ENCODE results near the gene KIAA0586.

The KIAA0586 gene

GRCh38 chr14:58427281-58428117 lies at the start of gene KIAA0586, which contains the start of gene TIMM9:
Gene KIAA0586, plus strand, starts transcription at chr14:58427719. Its CDS starts 546 bp downstream, at chr14:58428265.
Gene TIMM9, minus strand, starts transcription at chr14:58427531. Its CDS starts 15,586 bp downstream, at chr14:58411945.
- peak; percentile 98 for DNase-seq (ENCODE audit: low read depth)
- TF ChIP-seq MYC (IDR thresholded peaks at IDR 0.05; ENCODE audit: low read depth, low read length) (0 out of 2 replicates have a peak, but pooled peaks have one; percentile 35), CTCF (IDR thresholded peaks at IDR 0.05; ENCODE audit: low read depth, low read length) (no peak), POLR2A (IDR thresholded peaks at IDR 0.05; ENCODE audit: extremely low read depth, insufficient read length) (peak; percentile 83)
- H3K4me3 ChIP-seq (ENCODE audit: low read depth, low read length): peak within 1 kb of the TSS; percentile 99

GRCh38 chr14:58390830-58391229 lies 36.7 kb upstream of the KIAA0586 start:
- H3K4me3 ChIP-seq (ENCODE audit: low read depth, low read length): no peak overlapping the region
- TF ChIP-seq MYC (IDR thresholded peaks at IDR 0.05; ENCODE audit: low read depth, low read length) (no peak), CTCF (IDR thresholded peaks at IDR 0.05; ENCODE audit: low read depth, low read length) (no peak), MAX (IDR thresholded peaks at IDR 0.05; ENCODE audit: low read depth, low read length) (no peak), POLR2A (IDR thresholded peaks at IDR 0.05; ENCODE audit: extremely low read depth, insufficient read length) (no peak)
- DNase-seq (ENCODE audit: low read depth): no peak

- DNase-seq (ENCODE audit: low read depth): no peak
- H3K4me3 ChIP-seq (ENCODE audit: low read depth, low read length): peak overlapping the region; percentile 55
Measured at GRCh38 chr14:58395562-58395811, 32.0 kb upstream of the KIAA0586 start.

GRCh38 chr14:58395812-58396788 lies 31.4 kb upstream of the KIAA0586 start, which contains the start of gene TOMM20L:
Gene TOMM20L, plus strand, starts transcription at chr14:58395930. Its CDS starts 28 bp downstream, at chr14:58395958.
- TF ChIP-seq POLR2A (IDR thresholded peaks at IDR 0.05; ENCODE audit: extremely low read depth, insufficient read length) (peak; percentile 42), MAX (IDR thresholded peaks at IDR 0.05; ENCODE audit: low read depth, low read length) (peak; percentile 79), CTCF (IDR thresholded peaks at IDR 0.05; ENCODE audit: low read depth, low read length) (peak; percentile 31), MYC (IDR thresholded peaks at IDR 0.05; ENCODE audit: low read depth, low read length) (peak; percentile 58)
- H3K4me3 ChIP-seq (ENCODE audit: low read depth, low read length): peak within 1 kb of the TSS; percentile 55
- peak; percentile 87 for DNase-seq (ENCODE audit: low read depth)

More at GRCh38 chr14:58395562-58395811, 32.0 kb upstream of the KIAA0586 start:
- TF ChIP-seq CTCF (IDR thresholded peaks at IDR 0.05; ENCODE audit: low read depth, low read length) (no peak), MAX (IDR thresholded peaks at IDR 0.05; ENCODE audit: low read depth, low read length) (no peak), POLR2A (IDR thresholded peaks at IDR 0.05; ENCODE audit: extremely low read depth, insufficient read length) (no peak), MYC (IDR thresholded peaks at IDR 0.05; ENCODE audit: low read depth, low read length) (no peak)

- DNase-seq (ENCODE audit: low read depth): no peak
- no peak overlapping the region for H3K4me3 ChIP-seq (ENCODE audit: low read depth, low read length)
- TF ChIP-seq POLR2A (IDR thresholded peaks at IDR 0.05; ENCODE audit: extremely low read depth, insufficient read length): no peak
- TF ChIP-seq MYC (IDR thresholded peaks at IDR 0.05; ENCODE audit: low read depth, low read length): no peak
- TF ChIP-seq MAX (IDR thresholded peaks at IDR 0.05; ENCODE audit: low read depth, low read length): no peak
- no peak for TF ChIP-seq CTCF (IDR thresholded peaks at IDR 0.05; ENCODE audit: low read depth, low read length)
Measured at GRCh38 chr14:58397156-58397555, 30.4 kb upstream of the KIAA0586 start.

Measured in NB4 (cell line).